ENCODE measurements around the gene AHRR.
"Not testable (repeated sequence)": the region's sequence is repeated elsewhere in the genome, so short reads cannot be mapped to it uniquely, and the experiment has no call there.

The AHRR gene

DNA sequence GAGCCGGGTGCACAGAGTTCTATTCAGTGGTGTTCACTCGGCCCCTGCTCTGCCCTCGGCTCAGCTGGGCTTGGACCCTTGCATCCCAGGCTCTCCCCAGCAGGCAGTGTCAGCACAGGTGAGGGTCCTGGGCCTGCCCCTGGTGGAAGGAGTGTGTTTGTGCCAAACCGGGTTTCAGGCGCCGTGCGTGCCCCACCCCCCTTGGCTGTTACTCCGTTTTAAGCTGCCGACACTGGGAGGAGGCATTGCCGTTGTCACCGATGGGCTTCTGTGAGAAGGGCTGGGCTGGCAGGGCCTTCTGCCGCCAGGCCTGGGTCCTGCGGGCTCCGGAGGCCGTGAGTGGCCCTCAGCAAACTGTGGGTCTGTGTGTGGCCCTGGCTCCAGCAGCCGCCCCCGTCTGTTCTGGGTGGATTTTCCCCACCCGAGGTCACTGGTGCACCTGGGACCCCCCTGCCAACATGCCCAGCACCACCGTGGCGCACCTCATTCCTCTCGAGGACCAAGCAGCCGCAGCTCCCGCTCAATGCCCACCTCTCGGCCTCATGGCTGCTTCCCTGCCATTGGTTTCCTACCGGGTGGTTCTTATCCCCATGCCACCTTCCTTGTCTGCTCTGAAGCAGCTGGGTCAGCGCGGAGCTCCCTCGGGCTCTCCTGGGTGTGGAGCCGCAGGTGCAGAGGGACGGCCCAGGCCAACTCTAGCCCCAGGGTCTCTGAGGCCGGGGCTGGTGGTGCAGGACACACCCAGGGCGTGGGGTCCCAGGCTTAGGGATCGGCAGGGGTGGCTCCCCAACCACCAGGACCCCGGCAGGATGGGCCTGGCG lies 77.2 kb downstream of the AHRR start:
- DNase-seq, result no peak

DNA sequence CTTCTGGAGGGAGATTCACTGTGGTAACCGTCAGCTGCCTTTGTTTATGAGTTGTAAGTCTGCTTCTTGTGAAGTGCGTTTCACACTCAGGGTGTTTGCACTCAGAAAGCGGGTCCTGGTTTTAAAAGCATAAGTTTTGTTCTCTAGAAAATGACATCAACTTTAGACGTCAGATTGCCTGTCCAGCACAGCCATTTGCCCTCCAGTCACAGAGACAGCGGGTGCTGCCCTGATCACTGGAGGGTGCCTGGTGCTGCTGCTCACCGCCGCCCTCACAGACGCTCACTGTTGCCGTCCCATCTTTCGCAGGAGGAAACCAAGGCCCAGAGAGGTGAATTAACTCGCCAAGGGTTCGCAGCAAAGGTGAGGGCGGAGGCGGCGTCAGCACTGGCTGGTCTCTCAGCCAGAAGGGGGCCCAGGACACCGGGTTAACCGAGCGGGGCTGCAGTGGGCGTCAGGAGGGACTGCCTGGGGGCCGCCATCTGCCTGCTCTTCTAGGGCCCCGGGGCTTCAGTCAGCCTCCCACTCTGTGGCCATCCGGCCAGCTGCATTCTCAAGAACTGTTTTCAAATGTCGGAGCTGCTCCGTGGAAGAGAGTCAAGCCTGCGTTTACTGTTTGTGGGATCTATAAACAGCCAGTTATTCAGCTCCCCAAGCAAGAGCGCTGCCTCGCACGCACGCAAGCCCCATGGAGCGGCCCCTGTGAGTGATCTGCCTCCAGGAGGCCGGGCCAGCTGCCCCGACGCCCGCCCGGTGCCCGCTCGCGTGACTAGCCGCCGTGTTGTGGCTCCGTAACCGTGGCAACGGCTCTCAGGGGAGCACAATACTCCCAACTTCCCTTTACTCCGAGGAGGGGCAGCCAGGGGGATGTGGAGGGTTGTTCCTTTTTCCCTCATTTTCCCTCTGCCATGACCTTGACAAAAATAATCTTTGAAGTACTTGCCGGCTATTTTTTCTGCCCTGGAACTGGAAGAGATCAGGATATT lies 78.1 kb downstream of the AHRR start:
- DNase-seq, result no peak

- no peak for DNase-seq
These were observed 79.0 kb downstream of the AHRR start for GRCh38 chr5:400282-401145.

DNA sequence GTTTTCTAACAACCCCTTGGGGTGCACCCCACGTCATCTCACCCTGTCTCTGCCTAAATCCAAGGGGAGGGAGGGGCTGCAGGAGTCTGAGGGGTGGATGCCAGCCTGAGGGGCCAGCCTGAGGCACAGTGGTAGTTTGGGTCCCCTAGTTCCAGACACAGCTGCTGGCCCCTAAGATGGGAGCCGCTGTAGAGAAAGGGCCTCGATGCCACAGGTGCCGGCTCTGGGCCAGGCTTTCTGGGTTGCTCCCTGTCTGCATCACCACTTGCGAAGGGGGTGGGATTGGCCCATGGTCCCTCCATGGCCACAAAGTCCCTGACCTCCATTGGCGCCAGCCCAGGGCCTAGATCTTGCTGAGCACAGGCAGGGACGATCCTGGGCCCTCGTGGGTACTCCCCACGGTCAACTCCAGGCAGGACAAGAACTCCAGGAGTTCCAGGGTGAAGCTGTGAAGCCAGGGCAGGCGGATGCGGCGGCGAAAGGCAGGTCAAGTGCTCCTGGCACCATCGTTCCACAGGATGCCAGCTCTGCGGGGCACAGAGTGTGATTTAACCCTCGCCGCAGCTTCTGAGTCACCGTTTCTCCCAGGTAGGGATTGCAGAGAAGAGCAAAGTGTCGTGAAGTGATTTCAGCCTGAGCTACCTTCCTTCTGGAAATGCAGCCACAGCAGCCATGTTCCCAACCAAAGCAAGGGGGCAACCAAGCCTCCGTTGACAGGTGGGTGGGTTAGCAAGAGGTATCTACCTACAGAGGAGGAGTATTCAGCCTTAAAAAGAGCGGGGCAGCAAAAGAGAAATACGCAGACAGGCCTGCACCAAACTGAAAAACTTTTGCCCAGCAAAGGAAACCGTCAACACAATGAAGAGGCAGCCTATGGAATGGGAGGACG lies 79.9 kb downstream of the AHRR start:
- no peak for DNase-seq

GRCh38 chr5:402219-402614 lies 80.7 kb downstream of the AHRR start:
- DNase-seq, result not testable (repeated sequence)

DNA sequence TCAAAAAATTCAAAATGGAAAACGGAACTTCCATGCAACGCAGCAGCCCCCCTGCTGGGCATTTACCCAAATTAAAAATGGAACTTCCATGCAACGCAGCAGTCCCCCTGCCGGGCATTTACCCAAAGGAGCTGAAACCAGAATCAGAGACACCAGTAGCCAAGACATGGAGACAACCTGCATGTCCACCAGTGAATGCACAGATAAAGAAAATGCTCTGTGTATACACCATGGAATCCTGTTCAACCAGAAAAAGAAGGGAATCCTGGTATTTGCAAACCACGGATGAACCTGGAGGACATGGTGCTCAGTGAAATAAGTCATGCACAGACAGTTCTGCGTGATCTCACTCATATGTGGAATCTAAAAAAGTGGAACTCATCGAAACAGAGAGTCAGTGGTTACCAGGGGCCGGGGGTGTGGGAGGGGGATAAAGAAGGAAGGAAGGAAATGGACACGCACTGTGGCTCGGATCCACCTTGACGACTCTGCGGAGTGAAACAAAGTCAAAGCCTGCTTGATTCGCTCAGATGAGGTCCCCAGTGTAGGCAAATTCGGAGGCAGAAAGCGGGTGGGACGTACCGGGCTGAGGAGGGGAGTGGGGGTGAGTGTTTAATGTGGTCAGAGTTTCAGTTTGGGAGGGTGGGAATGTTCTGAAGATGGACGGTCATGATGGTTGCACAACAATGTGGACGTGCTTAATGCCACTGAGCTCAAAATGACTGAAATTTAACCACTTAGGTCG lies 81.3 kb downstream of the AHRR start:
- DNase-seq, result no peak

GRCh38 chr5:403995-404394 lies 82.5 kb downstream of the AHRR start:
- no peak for DNase-seq

DNA sequence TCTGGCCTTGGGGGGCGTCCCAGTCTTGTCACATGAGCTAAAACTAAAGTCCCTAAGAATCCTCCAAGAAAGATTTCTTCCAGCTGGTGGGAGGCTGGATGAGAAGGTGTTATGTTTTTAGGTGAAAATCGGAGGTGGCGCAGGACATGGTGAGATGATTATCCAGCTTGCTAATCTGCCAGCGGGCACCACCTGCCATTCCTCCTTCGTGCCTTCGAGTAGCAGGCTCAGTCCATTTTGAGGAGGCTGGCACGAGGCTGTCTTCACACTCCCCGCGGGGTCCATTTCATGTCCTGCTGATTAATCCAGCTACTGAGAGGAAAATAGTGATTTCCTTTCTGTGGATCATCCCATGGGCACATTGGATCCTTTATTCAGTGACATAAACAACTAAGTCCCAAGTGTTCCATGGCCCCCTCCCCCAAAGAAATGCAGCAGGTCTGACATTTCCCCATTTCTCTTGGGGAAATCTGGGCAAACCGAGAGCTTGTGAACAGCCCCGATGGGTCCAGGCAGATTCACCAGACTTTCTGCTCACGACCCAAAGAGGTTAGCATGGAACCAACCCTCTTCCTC lies 83.2 kb downstream of the AHRR start:
- DNase-seq, result no peak

DNA sequence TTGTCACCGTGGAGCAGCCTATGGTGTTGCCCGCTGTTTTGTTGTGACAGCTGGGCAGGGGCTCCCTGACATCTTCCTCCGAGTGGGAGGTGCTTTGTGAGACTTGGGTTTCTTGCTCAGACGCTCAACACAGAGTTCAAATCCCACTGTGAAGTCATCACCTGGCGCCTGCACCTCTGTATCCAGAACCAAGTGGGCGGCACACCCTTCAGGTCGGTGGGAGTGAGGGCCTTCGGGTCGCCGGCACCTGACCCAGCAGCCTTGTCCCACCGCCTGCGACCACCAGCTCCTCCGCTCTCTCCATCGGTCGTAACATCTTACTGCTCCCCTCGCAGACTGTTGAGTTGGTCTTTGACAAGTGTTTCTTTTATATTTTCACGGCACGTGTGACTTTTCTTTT lies 83.9 kb downstream of the AHRR start:
- DNase-seq, result no peak

GRCh38 chr5:406041-406440 lies 84.5 kb downstream of the AHRR start:
- DNase-seq, result no peak

- no peak for DNase-seq
These were observed 85.5 kb downstream of the AHRR start for GRCh38 chr5:407051-407450.

GRCh38 chr5:407801-408268 lies 86.3 kb downstream of the AHRR start:
- no peak for DNase-seq

GRCh38 chr5:410911-411517 lies 89.5 kb downstream of the AHRR start:
- no peak for DNase-seq

DNA sequence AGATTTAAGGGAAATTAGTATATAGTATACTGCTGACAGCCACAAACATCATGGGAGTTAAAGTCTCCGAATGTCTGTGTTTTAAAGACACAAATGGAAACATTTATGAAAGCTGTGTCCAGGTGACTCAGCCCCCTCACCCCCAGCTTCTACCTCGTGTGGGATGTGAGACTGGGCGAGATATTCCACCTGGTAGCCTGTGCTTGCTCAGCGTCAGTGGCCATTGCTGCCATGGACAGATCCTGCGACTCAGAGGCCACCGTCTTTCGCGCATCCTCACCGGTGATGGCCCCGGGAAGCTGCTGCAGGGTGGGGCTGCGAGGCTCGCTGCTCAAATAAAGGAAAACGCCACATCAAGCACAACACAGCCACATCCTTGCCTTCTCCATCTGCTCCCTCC lies 90.2 kb downstream of the AHRR start:
- DNase-seq, result no peak

GRCh38 chr5:414991-415927 lies 93.7 kb downstream of the AHRR start:
- DNase-seq, result not testable (repeated sequence)

GRCh38 chr5:415928-416635 lies 94.6 kb downstream of the AHRR start:
- no peak for DNase-seq

DNA sequence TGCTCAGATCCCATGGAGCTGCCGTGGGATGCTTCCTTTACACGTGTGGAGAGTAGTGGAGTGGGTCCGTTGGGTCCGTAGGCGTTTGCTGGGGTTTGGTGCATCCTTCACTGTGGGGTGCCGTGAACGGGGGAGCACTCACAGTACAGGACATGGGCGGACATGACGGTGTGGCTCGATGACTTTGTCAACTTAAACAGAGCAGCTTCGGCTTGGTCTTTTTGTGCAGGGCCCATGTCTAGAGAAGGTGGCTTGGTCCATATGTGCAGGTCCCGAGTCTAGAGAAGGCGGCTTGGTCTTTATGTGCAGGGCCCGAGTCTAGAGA lies 95.1 kb downstream of the AHRR start:
- DNase-seq, result no peak
